ENCODE results near the gene CDKL5. TPM values are rescaled to one million over a fixed set of nuclear protein-coding genes. Genes with fewer than 3 reads are reported as not detected.
"Not testable (repeated sequence)": the region's sequence is repeated elsewhere in the genome, so short reads cannot be mapped to it uniquely, and the experiment has no call there.

CDKL5 gene
- total RNA-seq, 1 experiment from 2014 or later, result 0.87 TPM

- DNase-seq (ENCODE audit: low read depth), result no peak
Observed at GRCh38 chrX:18573556-18573955, 148.1 kb downstream of the CDKL5 start.

- peak; percentile 37 for DNase-seq (ENCODE audit: low read depth)
Observed at GRCh38 chrX:18574591-18574990, 149.2 kb downstream of the CDKL5 start.

- no peak for DNase-seq (ENCODE audit: low read depth)
Observed at GRCh38 chrX:18575744-18576143, 150.3 kb downstream of the CDKL5 start.

GRCh38 chrX:18577400-18577799, 152.0 kb downstream of the CDKL5 start:
- DNase-seq (ENCODE audit: low read depth), result no peak

GRCh38 chrX:18578546-18578945, 153.1 kb downstream of the CDKL5 start:
- no peak for DNase-seq (ENCODE audit: low read depth)

- DNase-seq (ENCODE audit: low read depth), result no peak
Observed at GRCh38 chrX:18579495-18579894, 154.1 kb downstream of the CDKL5 start.

- no peak for DNase-seq (ENCODE audit: low read depth)
Observed at GRCh38 chrX:18582910-18583493, 157.6 kb downstream of the CDKL5 start.

- DNase-seq (ENCODE audit: low read depth), result not testable (repeated sequence)
Observed at GRCh38 chrX:18589292-18589691, 163.9 kb downstream of the CDKL5 start.

- no peak for DNase-seq (ENCODE audit: low read depth)
Observed at GRCh38 chrX:18591834-18592233, 166.4 kb downstream of the CDKL5 start.

- DNase-seq (ENCODE audit: low read depth), result no peak
Observed at GRCh38 chrX:18594079-18594478, 168.7 kb downstream of the CDKL5 start.

GRCh38 chrX:18596096-18596495, 170.7 kb downstream of the CDKL5 start:
- DNase-seq (ENCODE audit: low read depth), result no peak

GRCh38 chrX:18598413-18598812, 173.0 kb downstream of the CDKL5 start:
- DNase-seq (ENCODE audit: low read depth), result no peak

- no peak for DNase-seq (ENCODE audit: low read depth)
Observed at GRCh38 chrX:18607966-18608365, 182.6 kb downstream of the CDKL5 start.

GRCh38 chrX:18613930-18614639, 188.7 kb downstream of the CDKL5 start:
- no peak for DNase-seq (ENCODE audit: low read depth)

- no peak for DNase-seq (ENCODE audit: low read depth)
Observed at GRCh38 chrX:18616688-18617406, 191.4 kb downstream of the CDKL5 start.

GRCh38 chrX:18617407-18617750, 192.0 kb downstream of the CDKL5 start:
- peak; percentile 85 for DNase-seq (ENCODE audit: low read depth)

- no peak for DNase-seq (ENCODE audit: low read depth)
Observed at GRCh38 chrX:18619288-18619687, 193.9 kb downstream of the CDKL5 start.

- no peak for DNase-seq (ENCODE audit: low read depth)
Observed at GRCh38 chrX:18620349-18620748, 194.9 kb downstream of the CDKL5 start.

GRCh38 chrX:18624599-18624998, 199.2 kb downstream of the CDKL5 start:
- no peak for DNase-seq (ENCODE audit: low read depth)

GRCh38 chrX:18630934-18631333, 205.5 kb downstream of the CDKL5 start:
- DNase-seq (ENCODE audit: low read depth), result no peak

GRCh38 chrX:18638398-18638797, 213.0 kb downstream of the CDKL5 start:
- DNase-seq (ENCODE audit: low read depth), result no peak

GRCh38 chrX:18639280-18639679, 213.9 kb downstream of the CDKL5 start:
- DNase-seq (ENCODE audit: low read depth), result no peak

GRCh38 chrX:18640686-18641085, 215.3 kb downstream of the CDKL5 start:
- DNase-seq (ENCODE audit: low read depth), result no peak

Measured in HT1080 (cell line).